MM.1S (cell line): ENCODE results near the gene DPM2.

ENCODE experiments used
- DNase-seq: peaks from one replicate; pipeline ENCODE4 v3.0.0-alpha.2; 2015
- H2AFZ ChIP-seq: fragments of 300-600 bp; sonication (generic); 2 replicates; pipeline ENCODE4 v1.6.0; 2016; ENCODE audit warnings: antibody characterized with exemption, low read length
- H3F3A ChIP-seq: fragments of 300-600 bp; sonication (generic); 2 replicates; pipeline ENCODE4 v1.6.1; 2016; ENCODE audit warnings: mild to moderate bottlenecking, antibody characterized with exemption, low read length, moderate library complexity, mixed read lengths; ENCODE audit not compliant: insufficient read depth
- H3K27ac ChIP-seq: fragments of 300-600 bp; sonication (generic); 2 replicates; pipeline ENCODE4 v1.5.1; 2016; ENCODE audit warnings: mild to moderate bottlenecking, low read length
- H3K27me3 ChIP-seq: fragments of 300-600 bp; sonication (generic); replicated peaks from 2 replicates; pipeline ENCODE4 v1.6.0; 2016; ENCODE audit warnings: low read length; ENCODE audit not compliant: insufficient read depth
- H3K36me3 ChIP-seq: fragments of 300-600 bp; sonication (generic); replicated peaks from 2 replicates; pipeline ENCODE4 v1.6.1; 2016; ENCODE audit warnings: mild to moderate bottlenecking, low read length, mixed read lengths; ENCODE audit not compliant: insufficient read depth
- H3K4me1 ChIP-seq: fragments of 300-600 bp; sonication (generic); 2 replicates; pipeline ENCODE4 v1.6.1; 2016; ENCODE audit warnings: low read length, mixed read lengths
- H3K4me2 ChIP-seq: fragments of 300-600 bp; sonication (generic); 2 replicates; pipeline ENCODE4 v1.6.0; 2016; ENCODE audit warnings: low read depth, low read length
- H3K4me3 ChIP-seq: fragments of 300-600 bp; sonication (generic); 2 replicates; pipeline ENCODE4 v1.5.1; 2016; ENCODE audit warnings: low read length, mixed read lengths
- H3K79me2 ChIP-seq: fragments of 300-600 bp; sonication (generic); 2 replicates; pipeline ENCODE4 v1.6.1; 2016; ENCODE audit warnings: mixed run types, low read length, mixed read lengths
- H3K9ac ChIP-seq: fragments of 300-600 bp; sonication (generic); 2 replicates; pipeline ENCODE4 v1.6.1; 2016; ENCODE audit warnings: low read length, mixed read lengths
- H3K9me2 ChIP-seq: fragments of 300-600 bp; sonication (generic); replicated peaks from 2 replicates; pipeline ENCODE4 v1.6.1; 2016; ENCODE audit warnings: mild to moderate bottlenecking, low read length, mixed read lengths; ENCODE audit not compliant: insufficient read depth
- H3K9me3 ChIP-seq: fragments of 300-600 bp; sonication (generic); replicated peaks from 2 replicates; pipeline ENCODE4 v1.6.1; 2016; ENCODE audit warnings: mild to moderate bottlenecking, low read length, mixed read lengths; ENCODE audit not compliant: insufficient read depth
- H4K20me1 ChIP-seq: fragments of 300-600 bp; sonication (generic); 2 replicates; pipeline ENCODE4 v1.6.1; 2016; ENCODE audit warnings: mild to moderate bottlenecking, low read length, moderate library complexity, mixed read lengths; ENCODE audit not compliant: insufficient read depth
- CTCF ChIP-seq: fragments of 300-600 bp; sonication (generic); IDR thresholded peaks from 2 replicates; pipeline ENCODE4 v1.5.1; 2016; ENCODE audit warnings: antibody characterized with exemption, low read length, mixed read lengths
- EZH2 ChIP-seq: fragments of 300-600 bp; sonication (generic); optimal IDR thresholded peaks from 2 replicates; pipeline ENCODE3; 2017; ENCODE audit warnings: low read depth, mild to moderate bottlenecking, antibody characterized with exemption, low read length, mixed read lengths
- EZH2phosphoT487 ChIP-seq: fragments of 300-600 bp; sonication (generic); IDR thresholded peaks from 2 replicates; pipeline ENCODE4 v1.6.1; 2018; ENCODE audit warnings: antibody characterized with exemption, low read length

The DPM2 gene

GRCh38 chr9:127887792-127888191 is 49.9 kb downstream of the DPM2 start:
- H2AFZ ChIP-seq: no peak overlapping the region
- H3K27ac ChIP-seq: no peak overlapping the region
- no peak overlapping the region for H3K4me3 ChIP-seq
- DNase-seq: no peak
- H3K79me2 ChIP-seq: no peaks in the 10 kb centered on the region
- no peaks in the 10 kb centered on the region for H3F3A ChIP-seq
- no peaks in the 10 kb centered on the region for H3K36me3 ChIP-seq
- H3K9ac ChIP-seq: no peak overlapping the region
- no peaks in the 10 kb centered on the region for H3K4me1 ChIP-seq
- no peaks in the 10 kb centered on the region for H3K9me2 ChIP-seq
- TF ChIP-seq EZH2: no peak
- TF ChIP-seq EZH2phosphoT487: no peak
- no peak for TF ChIP-seq CTCF
- H3K27me3 ChIP-seq: no peaks in the 10 kb centered on the region
- no peak overlapping the region for H3K4me2 ChIP-seq
- H4K20me1 ChIP-seq: no peaks in the 10 kb centered on the region
- no peaks in the 10 kb centered on the region for H3K9me3 ChIP-seq

- Histone ChIP-seq H3K4me2 (no peak overlapping the region), H3K27ac (no peak overlapping the region), H3K4me3 (no peak overlapping the region), H3K79me2 (no peaks in the 10 kb centered on the region), H2AFZ (no peak overlapping the region), H4K20me1 (no peaks in the 10 kb centered on the region), H3K27me3 (no peaks in the 10 kb centered on the region), H3K9me3 (no peaks in the 10 kb centered on the region), H3F3A (no peaks in the 10 kb centered on the region), H3K9me2 (no peaks in the 10 kb centered on the region), H3K36me3 (no peaks in the 10 kb centered on the region), H3K9ac (no peak overlapping the region), H3K4me1 (no peaks in the 10 kb centered on the region)
- no peak for DNase-seq
- TF ChIP-seq CTCF: no peak
Measured at GRCh38 chr9:127886401-127886972, 51.2 kb downstream of the DPM2 start.

- no peaks in the 10 kb centered on the region for H3K36me3 ChIP-seq
- no peaks in the 10 kb centered on the region for H3K4me1 ChIP-seq
- no peak overlapping the region for H3K9ac ChIP-seq
- H3K9me2 ChIP-seq: no peaks in the 10 kb centered on the region
- DNase-seq: no peak
- no peaks in the 10 kb centered on the region for H3K79me2 ChIP-seq
- H3K4me2 ChIP-seq: no peak overlapping the region
- H2AFZ ChIP-seq: no peak overlapping the region
- H3F3A ChIP-seq: no peaks in the 10 kb centered on the region
- no peak overlapping the region for H3K27ac ChIP-seq
- H4K20me1 ChIP-seq: no peaks in the 10 kb centered on the region
- H3K4me3 ChIP-seq: no peak overlapping the region
- TF ChIP-seq EZH2phosphoT487 (no peak), CTCF (no peak), EZH2 (no peak)
- H3K9me3 ChIP-seq: no peaks in the 10 kb centered on the region
- no peaks in the 10 kb centered on the region for H3K27me3 ChIP-seq
Measured at GRCh38 chr9:127885508-127886281, 52.0 kb downstream of the DPM2 start.
